OCI-LY1 (cell line): ENCODE measurements around the gene HBZ.
"Not testable (repeated sequence)": the region's sequence is repeated elsewhere in the genome, so short reads cannot be mapped to it uniquely, and the experiment has no call there.

Experiments
- H2AFZ ChIP-seq: fragments of 200-600 bp; sonication (generic), shearing (Covaris generic); 2 replicates; pipeline ENCODE4 v1.6.0; 2014; ENCODE audit warnings: antibody characterized with exemption, mild to moderate bottlenecking, low read length
- H3F3A ChIP-seq: fragments of 200-600 bp; sonication (generic), shearing (Covaris generic); 2 replicates; pipeline ENCODE4 v1.6.0; 2014; ENCODE audit warnings: mild to moderate bottlenecking, antibody characterized with exemption, low read length, moderate library complexity; ENCODE audit not compliant: insufficient read depth
- H3K27ac ChIP-seq: fragments of 200-600 bp; sonication (generic); 2 replicates; pipeline ENCODE4 v1.5.1; 2014; ENCODE audit warnings: low read length, mixed run types, mild to moderate bottlenecking, low read depth; ENCODE audit not compliant: poor library complexity, severe bottlenecking
- H3K27me3 ChIP-seq: fragments of 200-600 bp; sonication (generic); 2 replicates; pipeline ENCODE4 v1.6.0; 2014; ENCODE audit warnings: antibody characterized with exemption, mild to moderate bottlenecking, low read length, moderate library complexity; ENCODE audit not compliant: insufficient read depth
- H3K36me3 ChIP-seq: fragments of 200-600 bp; sonication (generic); 2 replicates; pipeline ENCODE4 v1.6.1; 2014; ENCODE audit warnings: mild to moderate bottlenecking, antibody characterized with exemption, low read length, moderate library complexity, mixed read lengths; ENCODE audit not compliant: insufficient read depth
- H3K4me1 ChIP-seq: fragments of 200-600 bp; sonication (generic); 2 replicates; pipeline ENCODE4 v1.5.1; 2014; ENCODE audit warnings: mild to moderate bottlenecking, low read length, moderate library complexity; ENCODE audit not compliant: insufficient read depth, severe bottlenecking
- H3K4me2 ChIP-seq: fragments of 200-600 bp; sonication (generic), shearing (Covaris generic); 2 replicates; pipeline ENCODE4 v1.6.1; 2014; ENCODE audit warnings: low read length
- H3K4me3 ChIP-seq: fragments of 200-600 bp; sonication (generic); 2 replicates; pipeline ENCODE4 v1.5.1; 2014; ENCODE audit warnings: low read length, low read depth, mild to moderate bottlenecking, mixed read lengths; ENCODE audit not compliant: poor library complexity, severe bottlenecking
- H3K79me2 ChIP-seq: fragments of 200-600 bp; shearing (Covaris generic); 2 replicates; pipeline ENCODE4 v1.6.1; 2016; ENCODE audit warnings: mixed run types, low read length, mixed read lengths; ENCODE audit not compliant: insufficient read depth
- H3K9ac ChIP-seq: fragments of 200-600 bp; sonication (generic), shearing (Covaris generic); 2 replicates; pipeline ENCODE4 v1.6.1; 2014; ENCODE audit warnings: mild to moderate bottlenecking, low read length, mixed read lengths
- H3K9me2 ChIP-seq: fragments of 200-600 bp; sonication (generic), shearing (Covaris generic); 2 replicates; pipeline ENCODE4 v1.6.1; 2014; ENCODE audit warnings: low read depth, mild to moderate bottlenecking, low read length, mixed read lengths
- H3K9me3 ChIP-seq: fragments of 200-600 bp; shearing (Covaris generic); 2 replicates; pipeline ENCODE4 v1.6.1; 2014; ENCODE audit warnings: low read length, mixed read lengths
- H4K20me1 ChIP-seq: fragments of 200-600 bp; sonication (generic), shearing (Covaris generic); 2 replicates; pipeline ENCODE4 v1.6.0; 2016; ENCODE audit warnings: mild to moderate bottlenecking, low read length; ENCODE audit not compliant: insufficient read depth
- CTCF ChIP-seq: fragments of 200-600 bp; sonication (generic), shearing (Covaris generic); IDR thresholded peaks from 2 replicates; pipeline ENCODE4 v1.5.1; 2017; ENCODE audit warnings: mild to moderate bottlenecking, antibody characterized with exemption, low read length, moderate library complexity, mixed read lengths
- EZH2 ChIP-seq: fragments of 200-600 bp; sonication (generic), shearing (Covaris generic); IDR thresholded peaks from 2 replicates; pipeline ENCODE4 v1.8.0; 2017; ENCODE audit warnings: borderline replicate concordance, mixed run types, mild to moderate bottlenecking, antibody characterized with exemption, low read length, moderate library complexity, mixed read lengths

The HBZ gene

GRCh38 chr16:167122-167690, 14.8 kb downstream of the HBZ start:
- Histone ChIP-seq H3K9me3 (no peaks in the 10 kb centered on the region), H3K4me2 (no peak overlapping the region), H3K4me3 (no peak overlapping the region), H3K27ac (no peak overlapping the region), H3K9ac (no peak overlapping the region), H4K20me1 (no peaks in the 10 kb centered on the region), H3K79me2 (no peaks in the 10 kb centered on the region), H3K27me3 (no peaks in the 10 kb centered on the region; the same call in 1 of the 2 replicates), H2AFZ (no peak overlapping the region), H3K4me1 (no peaks in the 10 kb centered on the region), H3F3A (no peaks in the 10 kb centered on the region), H3K9me2 (no peaks in the 10 kb centered on the region), H3K36me3 (no peaks in the 10 kb centered on the region)
- TF ChIP-seq EZH2 (no peak), CTCF (no peak)

GRCh38 chr16:168424-168823, 16.0 kb downstream of the HBZ start:
- H3F3A ChIP-seq: no peaks in the 10 kb centered on the region
- H3K27me3 ChIP-seq: no peaks in the 10 kb centered on the region
- H2AFZ ChIP-seq: no peak overlapping the region
- H3K9me2 ChIP-seq: no peaks in the 10 kb centered on the region
- no peaks in the 10 kb centered on the region for H4K20me1 ChIP-seq
- TF ChIP-seq CTCF: no peak
- TF ChIP-seq EZH2: no peak
- no peaks in the 10 kb centered on the region for H3K9me3 ChIP-seq
- no peaks in the 10 kb centered on the region for H3K36me3 ChIP-seq
- no peak overlapping the region for H3K4me2 ChIP-seq
- H3K4me3 ChIP-seq: no peak overlapping the region
- no peaks in the 10 kb centered on the region for H3K4me1 ChIP-seq
- H3K79me2 ChIP-seq: no peaks in the 10 kb centered on the region
- no peak overlapping the region for H3K9ac ChIP-seq
- no peak overlapping the region for H3K27ac ChIP-seq

- H2AFZ ChIP-seq: no peak overlapping the region
- no peak overlapping the region for H3K4me2 ChIP-seq
- H3K4me3 ChIP-seq: no peak overlapping the region
- H3K36me3 ChIP-seq: no peaks in the 10 kb centered on the region
- TF ChIP-seq CTCF: no peak
- TF ChIP-seq EZH2: no peak
- H3K79me2 ChIP-seq: no peaks in the 10 kb centered on the region
- no peaks in the 10 kb centered on the region for H3K9me2 ChIP-seq
- no peak overlapping the region for H3K9ac ChIP-seq
- no peak overlapping the region for H3K27ac ChIP-seq
- no peaks in the 10 kb centered on the region for H4K20me1 ChIP-seq
- H3K9me3 ChIP-seq: no peaks in the 10 kb centered on the region
- H3F3A ChIP-seq: no peaks in the 10 kb centered on the region
- H3K27me3 ChIP-seq: no peaks in the 10 kb centered on the region
- H3K4me1 ChIP-seq: no peaks in the 10 kb centered on the region
These were observed 16.6 kb downstream of the HBZ start for GRCh38 chr16:169014-169413.

GRCh38 chr16:170088-170507, 17.7 kb downstream of the HBZ start:
- not testable (repeated sequence) for H4K20me1 ChIP-seq, H3K9me3 ChIP-seq, H3K9ac ChIP-seq

More at GRCh38 chr16:170088-170507, 17.7 kb downstream of the HBZ start:
- not testable (repeated sequence) for H3K9me2 ChIP-seq, H3K4me3 ChIP-seq, H3K4me1 ChIP-seq, H3K4me2 ChIP-seq, H3K27ac ChIP-seq, H3K79me2 ChIP-seq, H3K36me3 ChIP-seq, H2AFZ ChIP-seq, H3F3A ChIP-seq, H3K27me3 ChIP-seq
